ENCODE measurements around the gene DCANP1. TPM values are rescaled to one million over a fixed set of nuclear protein-coding genes. Genes with fewer than 3 reads are reported as not detected.

The DCANP1 gene
- total and polyA plus RNA-seq, 2 of the 13 experiments (the other 11 are each of a cell fraction or from before 2014, with no cell fraction given): not detected

DNA sequence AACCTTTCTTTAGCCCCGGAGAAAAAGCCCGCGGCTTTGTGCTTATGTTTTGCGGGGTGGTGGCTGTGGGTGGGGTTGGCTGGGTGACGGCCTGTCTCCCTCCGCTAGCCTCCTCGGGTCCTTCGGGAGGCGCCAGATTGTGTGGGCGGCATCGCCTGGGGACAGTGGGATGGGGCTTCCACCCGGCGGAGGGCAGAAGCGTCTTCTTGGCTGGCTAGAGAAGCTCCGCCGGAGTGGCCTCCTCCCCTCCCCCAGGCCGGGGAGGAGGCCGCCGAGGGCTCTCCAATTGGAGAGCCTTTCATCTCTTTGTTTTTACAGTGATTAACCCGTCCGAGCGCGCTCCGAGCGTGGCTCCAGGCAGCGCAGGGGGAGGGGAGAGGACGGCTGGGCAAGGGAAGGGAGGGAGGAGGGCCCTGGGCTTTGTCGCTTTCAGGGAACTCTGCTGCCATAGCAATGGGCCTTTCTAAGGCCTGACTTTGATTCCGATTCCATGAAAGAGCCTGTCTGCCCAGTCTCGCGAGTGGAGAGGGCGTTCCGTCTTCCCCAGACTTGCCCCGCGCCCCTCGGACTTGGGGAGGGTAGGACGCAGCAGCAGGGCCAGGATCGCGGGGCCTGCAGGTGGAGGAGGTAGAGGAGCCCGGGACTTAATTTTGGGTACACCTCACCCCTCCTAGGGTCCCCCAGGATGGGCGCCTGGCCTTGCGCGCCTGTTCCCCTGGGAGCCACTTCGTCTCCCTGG is 41.7 kb upstream of the DCANP1 start:
- in situ Hi-C loops (cut with HindIII; ENCODE audit: extremely low pct_ligation_motif_present, low pct_unique_long_range_greater_than_20kb): no loop called here
- intact Hi-C loops (cut with micrococcal nuclease; ENCODE audit: unreplicated experiment): no loop called here
- H3K9ac ChIP-seq (ENCODE audit: insufficient read depth, low read depth, low read length): no peak overlapping the region
- peaks cover 88% of the 10 kb centered on the region for H3K4me1 ChIP-seq (ENCODE audit: insufficient read depth, low read length)
- H2AFZ ChIP-seq (ENCODE audit: low read length): no peak overlapping the region
- WGBS (ENCODE audit: low lambda C conversion rate): 0% methylated on average over 15 of the region's 44 CpGs
- ATAC-seq (peak; percentile 76), DNase-seq (ENCODE audit: low spot score) (peak; percentile 81), FAIRE-seq (peak; percentile 81)
- no peaks in the 10 kb centered on the region for H3K79me2 ChIP-seq (ENCODE audit: insufficient read depth, low read length)
- CTCF ChIA-PET (ENCODE audit: low intra/inter-chr PET ratio, low total read pairs): interaction anchor here (0.6 kb wide), 1 partner anchor 23 kb away, joined by 3 read pairs; no protein-coding TSS in a partner anchor
- no peaks in the 10 kb centered on the region for H3K36me3 ChIP-seq (replicated peaks in 1 of 2; ENCODE audit: control insufficient read depth in 1 of 2, insufficient read depth in 2 of 2, low read length in 2 of 2)
- peak overlapping the region; percentile 81 for H3K4me2 ChIP-seq (ENCODE audit: low read depth, low read length)
- no TSS peak for BruUV-seq (replicated peaks)
- peak overlapping the region; percentile 31 to 69 (median 49) for H3K4me3 ChIP-seq (replicated peaks in 1 of 3; ENCODE audit: insufficient read depth in 1 of 3, low read depth in 2 of 3, low read length in 3 of 3)
- no peaks in the 10 kb centered on the region for H4K20me1 ChIP-seq (ENCODE audit: insufficient read depth, low read length)
- POLR2A ChIA-PET: no interaction called here
- H3K27me3 ChIP-seq (ENCODE audit: control insufficient read depth in 1 of 2, insufficient read depth in 2 of 2, low read length in 2 of 2): peaks cover 0 to 24% of the 10 kb centered on the region in 2 experiments; a peak in 3 of 5 replicates
- H3K27ac ChIP-seq (ENCODE audit: extremely low read length, insufficient read depth, low read length): peak overlapping the region; percentile 87
- no peaks in the 10 kb centered on the region for H3K9me3 ChIP-seq (ENCODE audit: low read length)
- TF ChIP-seq ZFP41 (CRISPR knock-in tag; IDR thresholded peaks at IDR 0.05; ENCODE audit: borderline replicate concordance) (no peak), SAP130 (CRISPR knock-in tag; IDR thresholded peaks at IDR 0.05; ENCODE audit: low read depth) (peak; percentile 36; the same call in 1 of the 2 replicates), GLMP (CRISPR knock-in tag; IDR thresholded peaks at IDR 0.05; ENCODE audit: borderline replicate concordance) (no peak), ZFP90 (CRISPR knock-in tag; IDR thresholded peaks at IDR 0.05; ENCODE audit: borderline replicate concordance) (peak; percentile 53; the same call in 1 of the 2 replicates), HOXA5 (CRISPR knock-in tag; IDR thresholded peaks at IDR 0.05) (peak; percentile 51; the same call in 1 of the 2 replicates), FOXO1 (CRISPR knock-in tag; IDR thresholded peaks at IDR 0.05) (peak; percentile 42; the same call in 1 of the 2 replicates), SP5 (CRISPR knock-in tag; IDR thresholded peaks at IDR 0.05; ENCODE audit: borderline replicate concordance, low read depth) (peak; percentile 50; the same call in 1 of the 2 replicates), NRL (CRISPR knock-in tag; IDR thresholded peaks at IDR 0.05; ENCODE audit: borderline replicate concordance) (0 out of 2 replicates have a peak, but pooled peaks have one; percentile 15), HMG20A (CRISPR knock-in tag; IDR thresholded peaks at IDR 0.05; ENCODE audit: borderline replicate concordance) (0 out of 2 replicates have a peak, but pooled peaks have one; percentile 32), ZNF746 (CRISPR knock-in tag; IDR thresholded peaks at IDR 0.05) (0 out of 2 replicates have a peak, but pooled peaks have one; percentile 21), ZFX (CRISPR knock-in tag; IDR thresholded peaks at IDR 0.05; ENCODE audit: low read depth) (0 out of 2 replicates have a peak, but pooled peaks have one; percentile 21)
- TF ChIP-seq, protein P1, sequence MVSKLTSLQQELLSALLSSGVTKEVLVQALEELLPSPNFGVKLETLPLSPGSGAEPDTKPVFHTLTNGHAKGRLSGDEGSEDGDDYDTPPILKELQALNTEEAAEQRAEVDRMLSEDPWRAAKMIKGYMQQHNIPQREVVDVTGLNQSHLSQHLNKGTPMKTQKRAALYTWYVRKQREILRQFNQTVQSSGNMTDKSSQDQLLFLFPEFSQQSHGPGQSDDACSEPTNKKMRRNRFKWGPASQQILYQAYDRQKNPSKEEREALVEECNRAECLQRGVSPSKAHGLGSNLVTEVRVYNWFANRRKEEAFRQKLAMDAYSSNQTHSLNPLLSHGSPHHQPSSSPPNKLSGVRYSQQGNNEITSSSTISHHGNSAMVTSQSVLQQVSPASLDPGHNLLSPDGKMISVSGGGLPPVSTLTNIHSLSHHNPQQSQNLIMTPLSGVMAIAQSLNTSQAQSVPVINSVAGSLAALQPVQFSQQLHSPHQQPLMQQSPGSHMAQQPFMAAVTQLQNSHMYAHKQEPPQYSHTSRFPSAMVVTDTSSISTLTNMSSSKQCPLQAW (CRISPR knock-in tag; IDR thresholded peaks at IDR 0.05): 0 out of 2 replicates have a peak, but pooled peaks have one; percentile 39
- TF ChIP-seq, protein P2, sequence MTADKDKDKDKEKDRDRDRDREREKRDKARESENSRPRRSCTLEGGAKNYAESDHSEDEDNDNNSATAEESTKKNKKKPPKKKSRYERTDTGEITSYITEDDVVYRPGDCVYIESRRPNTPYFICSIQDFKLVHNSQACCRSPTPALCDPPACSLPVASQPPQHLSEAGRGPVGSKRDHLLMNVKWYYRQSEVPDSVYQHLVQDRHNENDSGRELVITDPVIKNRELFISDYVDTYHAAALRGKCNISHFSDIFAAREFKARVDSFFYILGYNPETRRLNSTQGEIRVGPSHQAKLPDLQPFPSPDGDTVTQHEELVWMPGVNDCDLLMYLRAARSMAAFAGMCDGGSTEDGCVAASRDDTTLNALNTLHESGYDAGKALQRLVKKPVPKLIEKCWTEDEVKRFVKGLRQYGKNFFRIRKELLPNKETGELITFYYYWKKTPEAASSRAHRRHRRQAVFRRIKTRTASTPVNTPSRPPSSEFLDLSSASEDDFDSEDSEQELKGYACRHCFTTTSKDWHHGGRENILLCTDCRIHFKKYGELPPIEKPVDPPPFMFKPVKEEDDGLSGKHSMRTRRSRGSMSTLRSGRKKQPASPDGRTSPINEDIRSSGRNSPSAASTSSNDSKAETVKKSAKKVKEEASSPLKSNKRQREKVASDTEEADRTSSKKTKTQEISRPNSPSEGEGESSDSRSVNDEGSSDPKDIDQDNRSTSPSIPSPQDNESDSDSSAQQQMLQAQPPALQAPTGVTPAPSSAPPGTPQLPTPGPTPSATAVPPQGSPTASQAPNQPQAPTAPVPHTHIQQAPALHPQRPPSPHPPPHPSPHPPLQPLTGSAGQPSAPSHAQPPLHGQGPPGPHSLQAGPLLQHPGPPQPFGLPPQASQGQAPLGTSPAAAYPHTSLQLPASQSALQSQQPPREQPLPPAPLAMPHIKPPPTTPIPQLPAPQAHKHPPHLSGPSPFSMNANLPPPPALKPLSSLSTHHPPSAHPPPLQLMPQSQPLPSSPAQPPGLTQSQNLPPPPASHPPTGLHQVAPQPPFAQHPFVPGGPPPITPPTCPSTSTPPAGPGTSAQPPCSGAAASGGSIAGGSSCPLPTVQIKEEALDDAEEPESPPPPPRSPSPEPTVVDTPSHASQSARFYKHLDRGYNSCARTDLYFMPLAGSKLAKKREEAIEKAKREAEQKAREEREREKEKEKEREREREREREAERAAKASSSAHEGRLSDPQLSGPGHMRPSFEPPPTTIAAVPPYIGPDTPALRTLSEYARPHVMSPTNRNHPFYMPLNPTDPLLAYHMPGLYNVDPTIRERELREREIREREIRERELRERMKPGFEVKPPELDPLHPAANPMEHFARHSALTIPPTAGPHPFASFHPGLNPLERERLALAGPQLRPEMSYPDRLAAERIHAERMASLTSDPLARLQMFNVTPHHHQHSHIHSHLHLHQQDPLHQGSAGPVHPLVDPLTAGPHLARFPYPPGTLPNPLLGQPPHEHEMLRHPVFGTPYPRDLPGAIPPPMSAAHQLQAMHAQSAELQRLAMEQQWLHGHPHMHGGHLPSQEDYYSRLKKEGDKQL (CRISPR knock-in tag; IDR thresholded peaks at IDR 0.05; ENCODE audit: low read depth): peak; percentile 75; the same call in 1 of the 2 replicates

Measured in HepG2 (cell line).